Natural killer cell (primary cell): Measurements from ENCODE around the gene KLHDC1. TPM values are rescaled to one million over a fixed set of nuclear protein-coding genes. Genes with fewer than 3 reads are reported as not detected.

ENCODE experiments used
- ATAC-seq, 3 donors: fragments of 150-1000 bp in 2 of 3; fragments of 200-7000 bp in 1 of 3; cut with Tn5 transposase; 1 replicate in 1 of 3; 2 replicates in 2 of 3; pipeline ENCODE4 v1.10.0; 2021; ENCODE audit warnings: mild to moderate bottlenecking in 2 of 3, moderate library complexity in 2 of 3
- DNase-seq, 2 donors: peaks; one replicate each; pipeline versions ENCODE4 v3.0.0 to v3.0.0-alpha.2; 2013 to 2021; ENCODE audit warnings: mixed read lengths in 1 of 2
- H3K27ac ChIP-seq: one replicate; pipeline ENCODE4 v1.5.1; 2013; ENCODE audit warnings: mild to moderate bottlenecking, low read length
- H3K27me3 ChIP-seq: one replicate; pipeline ENCODE4 v1.6.1; 2013; ENCODE audit warnings: low read length; ENCODE audit not compliant: control insufficient read depth, insufficient read depth
- H3K36me3 ChIP-seq: one replicate; pipeline ENCODE4 v1.6.1; 2013; ENCODE audit warnings: low read length; ENCODE audit not compliant: control insufficient read depth, insufficient read depth
- H3K4me1 ChIP-seq: one replicate; pipeline ENCODE4 v1.6.1; 2013; ENCODE audit warnings: low read length; ENCODE audit not compliant: control insufficient read depth, insufficient read depth
- H3K4me3 ChIP-seq: one replicate; pipeline ENCODE4 v1.5.1; 2013; ENCODE audit warnings: low read length
- H3K9me3 ChIP-seq: one replicate; pipeline ENCODE4 v1.6.1; 2013; ENCODE audit warnings: low read length; ENCODE audit not compliant: control insufficient read depth, insufficient read depth
- H3K27ac Mint-ChIP-seq, 2 donors: one replicate each; pipeline ENCODE4 v1.8.0; 2022; ENCODE audit warnings: mild to moderate bottlenecking in 2 of 2, mixed read lengths in 2 of 2, moderate library complexity in 1 of 2
- H3K27me3 Mint-ChIP-seq, 2 donors: one replicate each; pipeline ENCODE4 v1.8.0; 2022; ENCODE audit warnings: low read depth in 2 of 2, mixed read lengths in 2 of 2
- H3K36me3 Mint-ChIP-seq: one replicate; pipeline ENCODE4 v1.8.0; 2022; ENCODE audit warnings: mixed read lengths
- H3K4me1 Mint-ChIP-seq, 2 donors: one replicate each; pipeline ENCODE4 v1.8.0; 2022; ENCODE audit warnings: mixed read lengths in 2 of 2
- H3K4me3 Mint-ChIP-seq: one replicate; pipeline ENCODE4 v1.8.0; 2022; ENCODE audit warnings: mild to moderate bottlenecking, moderate library complexity, mixed read lengths
- H3K9me3 Mint-ChIP-seq, 2 donors: one replicate each; pipeline ENCODE4 v1.8.0; 2022; ENCODE audit warnings: mixed read lengths in 2 of 2
- CTCF ChIP-seq: fragments of 200-600 bp; IDR thresholded peaks from one replicate; pipeline ENCODE4 v1.8.0; 2022; ENCODE audit warnings: antibody characterized with exemption
- WGBS: methylation state at CpG from one replicate; pipeline ENCODE4 v1.1.7; 2013; ENCODE audit warnings: missing lambda C conversion rate; ENCODE audit not compliant: insufficient coverage; 5-methylcytosine and 5-hydroxymethylcytosine counted together
- intact Hi-C: fragments of 100-400 bp; cut with micrococcal nuclease; formaldehyde crosslinking; loops from one replicate; pipeline ENCODE4 v1.14.2; 2022
- total RNA-seq, 4 donors: library from RNA; stranded (reverse); fragments of 120-200 nt in 1 of 4; gene quantifications; one replicate each; pipeline versions ENCODE4 v1.2.3 to v1.2.4, GENCODE V29; 2013 to 2022

The KLHDC1 gene
- total RNA-seq, 3 donors from 2014 or later (not counting 1 experiment from before 2014, with no cell fraction given), result 6.3 to 7.0 (median 6.9) TPM

GRCh38 chr14:49792618-49793017, 99.7 kb downstream of the KLHDC1 start:
- DNase-seq (no peak), ATAC-seq (no peak)
- Histone ChIP-seq H3K27ac (no peak overlapping the region), H3K4me1 (no peaks in the 10 kb centered on the region), H3K9me3 (no peaks in the 10 kb centered on the region), H3K27me3 (no peaks in the 10 kb centered on the region), H3K36me3 (peaks cover 65% of the 10 kb centered on the region), H3K4me3 (no peak overlapping the region)
- H3K9me3 Mint-ChIP-seq, result no peaks in the 10 kb centered on the region
- peaks cover 0 to 5% of the 10 kb centered on the region in 2 donors for H3K4me1 Mint-ChIP-seq
- H3K27ac Mint-ChIP-seq, result no peak overlapping the region
- intact Hi-C loops, result no loop called here
- peaks cover 18% of the 10 kb centered on the region for H3K36me3 Mint-ChIP-seq
- 0% methylated on average over 1 of the region's 1 CpG for WGBS
- no peaks in the 10 kb centered on the region for H3K27me3 Mint-ChIP-seq
- no peak for TF ChIP-seq CTCF
- H3K4me3 Mint-ChIP-seq, result no peak overlapping the region

- no CpG with 5 or more reads among the region's 2 CpGs for WGBS
- H3K27ac Mint-ChIP-seq, result peak overlapping the region; percentile 56 to 77
- ATAC-seq (no peak), DNase-seq (no peak)
- Histone ChIP-seq H3K9me3 (no peaks in the 10 kb centered on the region), H3K36me3 (peaks cover 69% of the 10 kb centered on the region), H3K4me1 (no peaks in the 10 kb centered on the region), H3K27ac (no peak overlapping the region), H3K27me3 (no peaks in the 10 kb centered on the region), H3K4me3 (no peak overlapping the region)
- H3K27me3 Mint-ChIP-seq, result no peaks in the 10 kb centered on the region
- H3K4me1 Mint-ChIP-seq, result no peaks in the 10 kb centered on the region
- intact Hi-C loops, result no loop called here
- no peak for TF ChIP-seq CTCF
- no peaks in the 10 kb centered on the region for H3K9me3 Mint-ChIP-seq
- H3K36me3 Mint-ChIP-seq, result peaks cover 16% of the 10 kb centered on the region
- no peak overlapping the region for H3K4me3 Mint-ChIP-seq
Observed at GRCh38 chr14:49796025-49796424, 103.1 kb downstream of the KLHDC1 start.

Other genes starting within 250 kb of the KLHDC1 start
- 1,000 to 10,000 TPM; 1,124 to 1,711 (median 1,654) TPM for gene RPS29, start 106.7 kb upstream of the KLHDC1 start, total RNA-seq
- 10 to 100 TPM in 1 of 3 donors, 1 to 10 TPM in 2; 8.1 to 11.7 (median 8.7) TPM for gene LRR1, start 94.2 kb upstream of the KLHDC1 start, total RNA-seq
- gene RPL36AL, start 72.5 kb upstream of the KLHDC1 start, total RNA-seq, result 100 to 1,000 TPM; 126 to 166 (median 150) TPM
- gene MGAT2, start 72.3 kb upstream of the KLHDC1 start, total RNA-seq, result 10 to 100 TPM; 29.9 to 34.8 (median 33.8) TPM
- gene DNAAF2, start 57.9 kb upstream of the KLHDC1 start, total RNA-seq, result 10 to 100 TPM; 10.5 to 16.2 (median 11.4) TPM
- gene POLE2, start 4.9 kb upstream of the KLHDC1 start, total RNA-seq, result 1 to 10 TPM; 3.0 to 4.5 (median 4.1) TPM
- 10 to 100 TPM; 60.4 to 64.2 (median 63.2) TPM for gene KLHDC2, start 75.0 kb downstream of the KLHDC1 start, total RNA-seq
- gene NEMF, start 159.7 kb downstream of the KLHDC1 start, total RNA-seq, result 100 to 1,000 TPM; 120 to 126 (median 122) TPM
- gene ARF6, start 200.0 kb downstream of the KLHDC1 start, total RNA-seq, result 100 to 1,000 TPM; 124 to 132 (median 128) TPM